Stimulated activated CD4-positive, alpha-beta T cell treated with anti-CD3 and anti-CD28 coated beads, Interleukin-15, amount 100 ng/mL, for 24 hours (primary cell): ENCODE measurements around the gene FGR.
A peak's percentile ranks its signal among the peaks of the same experiment; 100 is the strongest.
"Not testable (repeated sequence)": the region's sequence is repeated elsewhere in the genome, so short reads cannot be mapped to it uniquely, and the experiment has no call there.

Source experiments
- DNase-seq: peaks from one replicate; pipeline ENCODE4 v3.0.0-alpha.2; 2020

FGR gene

GRCh38 chr1:27659497-27660299, 24.7 kb upstream of the FGR start:
- peak; percentile 92 for DNase-seq

- DNase-seq: peak; percentile 50
Measured at GRCh38 chr1:27658951-27659496, 24.0 kb upstream of the FGR start.

GRCh38 chr1:27656157-27656893, 21.3 kb upstream of the FGR start:
- no peak for DNase-seq

- DNase-seq: no peak
Measured at GRCh38 chr1:27655151-27655937, 20.4 kb upstream of the FGR start.

- DNase-seq: no peak
Measured at GRCh38 chr1:27652111-27652864, 17.3 kb upstream of the FGR start.

- DNase-seq: no peak
Measured at GRCh38 chr1:27650539-27651175, 15.7 kb upstream of the FGR start.

- no peak for DNase-seq
Measured at GRCh38 chr1:27650171-27650538, 15.2 kb upstream of the FGR start.

- no peak for DNase-seq
Measured at GRCh38 chr1:27649306-27649635, 14.3 kb upstream of the FGR start.

GRCh38 chr1:27648602-27649305, 13.8 kb upstream of the FGR start:
- DNase-seq: no peak

GRCh38 chr1:27647328-27647727, 12.3 kb upstream of the FGR start:
- DNase-seq: no peak

- no peak for DNase-seq
Measured at GRCh38 chr1:27646676-27647075, 11.7 kb upstream of the FGR start.

- DNase-seq: no peak
Measured at GRCh38 chr1:27645071-27645415, 10.1 kb upstream of the FGR start.

GRCh38 chr1:27644369-27645070, 9.5 kb upstream of the FGR start:
- no peak for DNase-seq

GRCh38 chr1:27643600-27644368, 8.8 kb upstream of the FGR start:
- DNase-seq: peak; percentile 78

GRCh38 chr1:27640514-27640913, 5.5 kb upstream of the FGR start:
- DNase-seq: not testable (repeated sequence)

GRCh38 chr1:27638805-27639204, 3.8 kb upstream of the FGR start:
- DNase-seq: no peak

GRCh38 chr1:27638047-27638734, 3.2 kb upstream of the FGR start:
- DNase-seq: no peak

- DNase-seq: no peak
Measured at GRCh38 chr1:27635396-27636142, 584 bp upstream of the FGR start.
